ENCODE measurements around the gene IFNA5. TPM values are rescaled to one million over a fixed set of nuclear protein-coding genes. Genes with fewer than 3 reads are reported as not detected.

Gene IFNA5
- not detected for total RNA-seq

DNA sequence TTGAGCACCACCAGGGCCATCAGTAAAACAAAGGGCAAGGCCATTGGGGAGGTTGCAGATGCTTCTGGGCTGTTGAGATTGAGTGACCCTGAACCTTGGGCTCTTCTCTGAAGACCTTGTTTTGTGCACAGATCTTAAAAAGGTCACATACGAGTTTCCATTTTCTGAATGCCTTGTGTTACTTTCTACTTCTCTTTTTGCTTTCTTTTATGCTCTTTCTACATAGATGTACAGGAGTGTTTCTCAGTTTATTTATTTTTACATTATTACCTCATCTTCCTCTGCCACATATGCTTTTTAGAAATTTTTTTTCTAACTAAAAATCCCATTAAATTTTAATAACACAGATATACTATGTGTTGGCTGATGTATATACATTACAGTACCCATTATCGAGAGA lies at the start of gene IFNA5:
IFNA5 (minus strand) TSS at position 101 of the 400 bp plus-strand sequence; CDS start at position 44, 57 bp downstream.
- no peaks in the 10 kb centered on the region for H3K9me3 Mint-ChIP-seq (ENCODE audit: insufficient read depth)
- H3K4me1 Mint-ChIP-seq (ENCODE audit: low read depth) = no peaks in the 10 kb centered on the region
- H3K4me3 Mint-ChIP-seq = no peak within 1 kb of the TSS
- POLR2A ChIA-PET = no interaction called here
- CTCF ChIA-PET = interaction anchor here (1.2 kb wide), 1 partner anchor 70 kb away, joined by 4 read pairs; no protein-coding TSS in a partner anchor
- no peak within 1 kb of the TSS for H3K27ac Mint-ChIP-seq
- DNase-seq = no peak
- no peak for ATAC-seq
- H3K36me3 Mint-ChIP-seq (ENCODE audit: low read depth) = no peaks in the 10 kb centered on the region
- peaks cover 47% of the 10 kb centered on the region for H3K27me3 Mint-ChIP-seq (ENCODE audit: low read depth)

DNA sequence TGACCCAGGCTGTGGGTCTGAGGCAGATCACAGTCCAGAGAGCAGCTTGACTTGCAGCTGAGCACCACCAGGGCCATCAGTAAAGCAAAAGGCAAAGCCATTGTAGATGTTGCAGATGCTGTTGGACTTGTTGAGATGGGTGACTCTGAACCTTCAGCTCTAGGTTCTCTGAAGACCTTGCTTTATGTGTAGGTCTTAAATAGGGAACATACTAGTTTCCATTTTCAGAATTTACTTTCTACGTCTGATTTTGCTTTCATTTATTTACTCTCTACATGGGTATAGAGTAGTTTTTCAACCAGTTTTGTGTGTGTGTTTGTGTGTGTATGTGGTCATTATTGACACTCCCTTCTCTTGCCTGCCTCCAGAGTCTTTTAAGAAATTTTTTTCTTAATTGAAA lies 45.7 kb upstream of the IFNA5 start, which contains the start of gene IFNA6:
IFNA6 (minus strand) TSS at position 101 of the 400 bp plus-strand sequence; CDS start at position 101, 0 bp downstream.
- Mint-ChIP-seq H3K4me1 (ENCODE audit: low read depth) (no peaks in the 10 kb centered on the region), H3K4me3 (no peak within 1 kb of the TSS)

DNA sequence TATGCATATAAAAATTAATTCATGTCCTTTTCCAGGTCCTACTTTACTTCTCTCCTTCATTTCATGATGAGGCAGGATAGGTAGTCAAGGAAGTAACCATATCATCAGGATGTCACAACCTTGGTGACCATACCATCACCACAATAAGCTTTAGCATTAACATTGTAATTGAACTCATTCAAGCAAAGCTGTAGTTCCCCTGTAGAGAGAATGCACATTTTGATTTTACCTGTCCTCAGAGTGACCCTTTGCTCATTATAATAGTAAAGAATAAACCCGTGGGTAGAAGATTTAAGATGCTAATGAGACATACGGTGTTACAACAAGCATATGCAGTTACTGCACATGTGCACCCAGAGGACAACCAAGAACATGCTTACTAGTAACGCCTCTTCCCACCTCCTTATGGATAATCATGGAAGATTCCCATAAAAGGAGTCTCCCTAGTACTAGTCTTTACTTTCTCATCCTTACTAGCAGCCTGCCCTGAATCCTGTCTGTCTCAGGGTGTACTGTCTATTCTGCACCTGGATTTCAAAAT lies 43.4 kb upstream of the IFNA5 start:
- no peak for ATAC-seq
- Mint-ChIP-seq H3K27ac (no peak overlapping the region), H3K4me1 (ENCODE audit: low read depth) (no peaks in the 10 kb centered on the region), H3K36me3 (ENCODE audit: low read depth) (no peaks in the 10 kb centered on the region), H3K4me3 (no peak overlapping the region), H3K27me3 (ENCODE audit: low read depth) (peaks cover 33% of the 10 kb centered on the region), H3K9me3 (ENCODE audit: insufficient read depth) (no peaks in the 10 kb centered on the region)
- DNase-seq = no peak
- CTCF ChIA-PET = interaction anchor here (0.6 to 1.9 kb wide), 4 partner anchors 14 to 54 kb away, joined by 3 to 4 read pairs (median 3); partner anchors contain the start of gene KLHL9
- POLR2A ChIA-PET = interaction anchor here (1.7 kb wide), 1 partner anchor 9 kb away, joined by 3 read pairs; no protein-coding TSS in a partner anchor

More for the DNA sequence above, 45.7 kb upstream of the IFNA5 start, which contains the start of gene IFNA6:
- no peak for DNase-seq
- Mint-ChIP-seq H3K9me3 (ENCODE audit: insufficient read depth) (peaks cover 12% of the 10 kb centered on the region), H3K36me3 (ENCODE audit: low read depth) (peaks cover 6% of the 10 kb centered on the region), H3K27ac (no peak within 1 kb of the TSS), H3K27me3 (ENCODE audit: low read depth) (peaks cover 33% of the 10 kb centered on the region)
- ATAC-seq = no peak
- CTCF ChIA-PET = no interaction called here
- POLR2A ChIA-PET = no interaction called here

DNA sequence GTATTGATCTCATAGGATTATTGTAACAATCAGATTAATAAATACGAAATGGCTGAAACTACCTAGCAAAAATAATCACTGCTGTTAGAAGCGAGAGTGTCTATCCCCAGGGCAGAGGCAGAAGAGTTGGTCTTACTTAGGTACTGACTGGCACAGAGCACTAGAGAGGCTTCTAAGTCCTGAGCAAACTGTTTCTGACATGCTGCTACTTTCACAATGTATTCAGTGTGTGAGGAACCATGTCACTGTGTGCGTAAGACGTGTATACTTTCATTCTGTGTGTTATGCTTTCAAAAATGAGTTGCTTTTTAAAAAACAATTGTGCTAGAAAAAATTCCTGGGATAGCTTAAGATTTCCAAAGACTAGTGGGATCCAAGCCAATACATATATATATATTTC lies 35.6 kb upstream of the IFNA5 start:
- ChIA-PET CTCF (interaction anchor here (0.9 to 3.0 kb wide), 3 partner anchors 11 to 55 kb away, joined by 4 to 11 read pairs (median 4); no protein-coding TSS in a partner anchor), POLR2A (no interaction called here)
- H3K36me3 Mint-ChIP-seq (ENCODE audit: low read depth) = no peaks in the 10 kb centered on the region
- no peaks in the 10 kb centered on the region for H3K9me3 Mint-ChIP-seq (ENCODE audit: insufficient read depth)
- peaks cover 18% of the 10 kb centered on the region for H3K27me3 Mint-ChIP-seq (ENCODE audit: low read depth)
- DNase-seq = no peak
- peaks cover 6% of the 10 kb centered on the region for H3K4me1 Mint-ChIP-seq (ENCODE audit: low read depth)
- H3K4me3 Mint-ChIP-seq = no peak overlapping the region
- H3K27ac Mint-ChIP-seq = no peak overlapping the region
- no peak for ATAC-seq

DNA sequence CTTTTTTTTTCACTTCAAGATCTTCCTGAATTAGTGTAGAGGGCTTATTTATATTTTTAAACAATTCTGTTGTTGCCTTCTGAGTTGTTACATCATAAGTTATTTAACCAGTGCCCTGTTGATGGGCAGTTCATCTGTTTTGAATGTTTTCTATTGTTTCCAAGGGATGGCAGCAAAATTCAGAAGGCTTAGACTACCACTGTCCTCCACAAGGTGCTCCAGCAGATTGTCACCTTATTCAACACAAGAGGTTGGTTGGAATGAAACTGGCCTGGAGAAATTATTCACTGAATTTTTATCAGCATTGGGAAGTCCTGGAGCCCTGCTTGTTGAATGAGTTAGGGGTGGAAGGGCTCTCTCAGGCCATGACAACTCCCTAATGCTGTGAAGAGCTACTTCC lies 31.3 kb upstream of the IFNA5 start:
- no peak overlapping the region for H3K27ac Mint-ChIP-seq

DNA sequence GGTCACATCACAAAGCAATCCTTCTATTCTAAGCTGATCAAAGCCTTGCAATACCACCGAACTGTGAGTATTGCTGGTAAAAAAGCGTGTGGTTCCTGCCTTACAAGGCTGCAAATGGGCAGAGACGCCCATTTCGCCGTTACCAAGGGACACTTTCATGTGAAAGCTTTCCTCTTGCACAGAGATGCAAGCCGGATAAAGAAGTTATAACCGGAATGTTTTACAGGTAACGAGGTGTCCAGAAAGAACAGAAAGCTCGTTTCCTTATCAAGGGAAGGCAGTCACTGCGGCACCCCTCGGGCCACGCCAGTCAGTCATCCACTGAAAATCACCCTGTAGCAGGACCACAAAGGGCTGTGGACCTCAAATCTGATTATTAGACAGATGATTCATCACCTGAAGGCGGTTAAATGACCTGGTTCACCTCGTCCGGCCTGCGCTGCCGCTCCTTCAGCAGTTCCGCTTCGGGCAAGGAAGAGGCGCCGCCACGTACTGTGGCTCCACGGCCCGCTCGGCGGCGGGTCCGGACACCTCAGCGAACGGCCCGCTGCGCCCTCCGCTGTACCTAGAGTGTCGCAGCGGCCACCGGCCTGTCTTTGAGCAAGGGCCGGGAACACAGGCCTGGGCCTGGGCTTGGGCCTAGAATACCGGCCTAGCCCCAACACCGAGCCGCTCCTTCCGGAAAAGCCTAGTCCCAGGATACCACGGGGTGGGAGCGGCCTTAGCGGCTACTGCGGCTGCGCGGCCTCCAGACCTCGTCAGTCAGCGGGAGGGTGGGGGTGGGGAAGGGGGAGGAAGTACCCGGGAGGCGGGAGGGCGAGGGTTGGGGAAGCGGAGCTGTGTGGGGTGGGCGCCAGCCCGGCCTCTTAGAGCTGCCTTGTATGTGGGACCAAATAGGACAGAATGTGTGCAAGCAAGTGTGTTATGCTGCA lies 29.9 kb upstream of the IFNA5 start, which contains the start of gene KLHL9:
KLHL9 (minus strand) TSS at position 704 of the 932 bp plus-strand sequence; CDS start at position 159, 545 bp downstream.
- H3K9me3 Mint-ChIP-seq (ENCODE audit: insufficient read depth) = no peaks in the 10 kb centered on the region
- peaks cover 37% of the 10 kb centered on the region for H3K36me3 Mint-ChIP-seq (ENCODE audit: low read depth)
- CTCF ChIA-PET = interaction anchor here (0.8 to 8.2 kb wide), 13 partner anchors 9 to 456 kb away, joined by 3 to 123 read pairs (median 4); no protein-coding TSS in a partner anchor
- H3K4me3 Mint-ChIP-seq = peak within 1 kb of the TSS; percentile 89
- DNase-seq (peak; percentile 90), ATAC-seq (peak; percentile 90)
- H3K27ac Mint-ChIP-seq = peak within 1 kb of the TSS; percentile 91
- H3K27me3 Mint-ChIP-seq (ENCODE audit: low read depth) = peaks cover 11% of the 10 kb centered on the region
- POLR2A ChIA-PET = interaction anchor here (0.6 to 2.7 kb wide), 4 partner anchors 22 to 404 kb away, joined by 3 to 15 read pairs (median 3); no protein-coding TSS in a partner anchor
- peaks cover 45% of the 10 kb centered on the region for H3K4me1 Mint-ChIP-seq (ENCODE audit: low read depth)

More for the DNA sequence above, 31.3 kb upstream of the IFNA5 start:
- Mint-ChIP-seq H3K4me1 (ENCODE audit: low read depth) (peaks cover 35% of the 10 kb centered on the region), H3K36me3 (ENCODE audit: low read depth) (peaks cover 28% of the 10 kb centered on the region), H3K9me3 (ENCODE audit: insufficient read depth) (no peaks in the 10 kb centered on the region), H3K27me3 (ENCODE audit: low read depth) (peaks cover 13% of the 10 kb centered on the region), H3K4me3 (peak overlapping the region; percentile 54)
- ATAC-seq (no peak), DNase-seq (no peak)
- ChIA-PET CTCF (interaction anchor here (0.8 to 2.9 kb wide), 4 partner anchors 10 to 477 kb away, joined by 3 to 21 read pairs (median 4); no protein-coding TSS in a partner anchor), POLR2A (no interaction called here)

DNA sequence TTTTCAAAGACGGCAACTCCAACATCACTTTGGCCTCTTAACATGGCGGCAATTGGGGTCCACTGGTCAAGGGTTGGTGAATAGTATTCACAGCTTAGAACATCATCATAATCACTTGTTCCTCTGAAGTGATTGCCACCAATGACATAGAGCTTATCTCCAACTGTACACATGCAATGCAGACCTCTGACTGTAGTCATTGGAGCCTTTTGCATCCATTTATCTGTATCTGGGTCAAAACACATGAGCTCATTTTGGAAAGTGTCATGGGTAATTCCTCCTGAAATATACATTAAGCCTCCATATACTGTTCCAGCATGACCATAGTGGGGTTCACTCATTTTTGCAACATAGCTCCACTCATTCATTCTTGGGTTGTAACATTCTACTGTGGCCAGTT lies 28.1 kb upstream of the IFNA5 start:
- POLR2A ChIA-PET = interaction anchor here (2.7 kb wide), 1 partner anchor 24 kb away, joined by 15 read pairs; no protein-coding TSS in a partner anchor
- H3K27ac Mint-ChIP-seq = peak overlapping the region; percentile 61

DNA sequence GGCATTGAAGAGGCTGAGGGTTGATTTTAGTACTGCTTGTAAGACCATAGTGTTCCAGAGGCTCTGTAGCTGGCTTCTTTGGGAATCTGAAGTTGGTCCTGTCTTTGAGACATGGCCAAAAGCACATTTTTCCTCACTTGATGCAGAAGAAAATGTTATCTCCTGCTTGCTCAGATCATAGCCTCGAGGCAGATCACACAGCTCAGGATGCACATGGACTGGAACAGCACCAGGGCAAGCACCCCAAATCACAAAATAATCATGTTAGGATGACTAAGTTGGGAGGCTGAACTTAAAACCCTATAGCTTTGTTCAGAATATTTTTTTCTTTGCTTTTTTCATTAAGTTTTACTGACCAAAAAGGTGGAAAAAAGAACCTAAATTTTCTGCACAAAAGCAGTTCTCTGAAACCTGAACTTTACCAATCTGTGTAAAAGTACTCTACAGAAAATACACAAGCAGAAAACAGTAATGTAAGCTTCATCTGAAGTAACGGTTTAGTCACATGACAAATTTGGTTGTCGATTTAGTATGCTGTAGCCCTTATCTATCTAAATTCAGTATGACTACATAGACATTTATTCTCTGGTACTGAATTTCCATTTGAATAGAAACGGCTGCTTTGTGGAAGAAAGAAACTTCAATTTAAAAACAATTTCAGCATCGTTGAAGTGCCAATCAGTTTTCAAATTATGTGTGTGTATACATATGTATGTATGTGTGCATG lies 26.7 kb upstream of the IFNA5 start:
- CTCF ChIA-PET = interaction anchor here (1.0 to 8.2 kb wide), 4 partner anchors 13 to 137 kb away, joined by 3 to 123 read pairs (median 4); no protein-coding TSS in a partner anchor
- no peak overlapping the region for H3K27ac Mint-ChIP-seq
- no peak for ATAC-seq
- DNase-seq = no peak
- peak overlapping the region; percentile 28 for H3K4me3 Mint-ChIP-seq
- no peaks in the 10 kb centered on the region for H3K27me3 Mint-ChIP-seq (ENCODE audit: low read depth)
- POLR2A ChIA-PET = no interaction called here
- H3K36me3 Mint-ChIP-seq (ENCODE audit: low read depth) = peaks cover 48% of the 10 kb centered on the region
- H3K4me1 Mint-ChIP-seq (ENCODE audit: low read depth) = peaks cover 57% of the 10 kb centered on the region
- no peaks in the 10 kb centered on the region for H3K9me3 Mint-ChIP-seq (ENCODE audit: insufficient read depth)

More for the DNA sequence above, 28.1 kb upstream of the IFNA5 start:
- Mint-ChIP-seq H3K4me3 (peak overlapping the region; percentile 89), H3K4me1 (ENCODE audit: low read depth) (peaks cover 49% of the 10 kb centered on the region), H3K9me3 (ENCODE audit: insufficient read depth) (no peaks in the 10 kb centered on the region), H3K36me3 (ENCODE audit: low read depth) (peaks cover 43% of the 10 kb centered on the region), H3K27me3 (ENCODE audit: low read depth) (peaks cover 3% of the 10 kb centered on the region)
- ATAC-seq (no peak), DNase-seq (no peak)
- CTCF ChIA-PET = interaction anchor here (1.0 to 8.2 kb wide), 4 partner anchors 46 to 226 kb away, joined by 3 to 123 read pairs (median 4); no protein-coding TSS in a partner anchor

DNA sequence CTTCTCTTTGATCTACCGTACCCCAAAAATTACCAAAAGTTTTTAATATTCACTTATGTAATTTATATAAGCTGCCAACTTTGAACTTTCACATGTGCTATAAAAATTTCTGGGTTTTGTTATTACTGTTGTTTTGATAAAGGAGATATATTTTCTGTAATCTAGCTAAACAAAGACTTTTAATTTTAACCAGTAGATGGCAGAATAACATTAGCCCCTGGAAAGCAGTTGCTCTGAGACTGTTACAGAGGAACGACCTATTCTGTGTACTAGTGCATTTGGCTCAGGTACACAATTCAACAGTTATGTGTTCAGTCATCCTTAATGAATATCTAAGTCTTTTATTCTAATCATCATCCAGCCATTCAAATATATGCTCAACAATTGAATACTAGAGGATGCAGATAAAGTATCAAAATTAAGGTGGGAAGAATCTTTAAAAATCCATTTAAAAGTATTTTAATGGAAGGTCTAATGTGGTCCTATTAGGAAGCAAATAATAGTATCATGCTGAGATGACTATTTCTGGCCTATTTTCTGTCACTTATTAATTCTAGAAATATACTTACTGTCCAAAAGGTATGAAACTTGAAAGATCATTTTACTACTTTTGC lies 21.5 kb upstream of the IFNA5 start:
- Mint-ChIP-seq H3K4me3 (no peak overlapping the region), H3K27ac (no peak overlapping the region), H3K9me3 (ENCODE audit: insufficient read depth) (no peaks in the 10 kb centered on the region), H3K4me1 (ENCODE audit: low read depth) (peaks cover 37% of the 10 kb centered on the region), H3K27me3 (ENCODE audit: low read depth) (no peaks in the 10 kb centered on the region), H3K36me3 (ENCODE audit: low read depth) (peaks cover 56% of the 10 kb centered on the region)
- DNase-seq = no peak
- peak; percentile 80 for ATAC-seq
- POLR2A ChIA-PET = no interaction called here
- CTCF ChIA-PET = interaction anchor here (0.6 to 6.5 kb wide), 41 partner anchors 8 to 462 kb away, joined by 3 to 71 read pairs (median 5); partner anchors contain the start of gene KLHL9

DNA sequence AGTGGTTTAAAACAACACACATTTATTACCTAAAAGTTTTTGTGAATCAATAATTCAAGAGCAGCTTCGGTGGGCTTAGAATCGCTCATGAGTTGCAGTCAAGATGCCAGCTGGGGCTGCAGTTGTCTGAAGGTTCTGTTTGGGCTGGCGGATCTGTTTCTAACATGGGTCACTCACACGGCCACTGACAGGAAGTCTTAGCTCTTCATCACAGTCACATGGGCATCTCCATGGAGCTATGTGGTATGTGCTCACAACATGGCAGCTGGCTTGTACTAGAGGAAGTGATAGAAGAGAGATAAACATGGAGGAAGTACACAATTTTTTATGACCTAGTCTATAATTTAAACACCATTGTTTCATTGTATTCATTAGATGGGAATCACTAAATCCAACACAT lies 18.9 kb upstream of the IFNA5 start:
- H3K4me1 Mint-ChIP-seq (ENCODE audit: low read depth) = peaks cover 22% of the 10 kb centered on the region
- peaks cover 47% of the 10 kb centered on the region for H3K36me3 Mint-ChIP-seq (ENCODE audit: low read depth)
- ChIA-PET POLR2A (no interaction called here), CTCF (interaction anchor here (0.8 to 6.5 kb wide), 8 partner anchors 8 to 170 kb away, joined by 3 to 71 read pairs (median 8); no protein-coding TSS in a partner anchor)
- H3K9me3 Mint-ChIP-seq (ENCODE audit: insufficient read depth) = no peaks in the 10 kb centered on the region
- H3K27me3 Mint-ChIP-seq (ENCODE audit: low read depth) = no peaks in the 10 kb centered on the region
- no peak for DNase-seq
- H3K4me3 Mint-ChIP-seq = no peak overlapping the region
- H3K27ac Mint-ChIP-seq = no peak overlapping the region
- ATAC-seq = no peak
